Measurements from ENCODE around the gene ABCF1. TPM values are rescaled to one million over a fixed set of nuclear protein-coding genes. Genes with fewer than 3 reads are reported as not detected.

The ABCF1 gene
- total RNA-seq, 2 experiments from 2014 or later: 86.9 to 88.0 TPM

DNA sequence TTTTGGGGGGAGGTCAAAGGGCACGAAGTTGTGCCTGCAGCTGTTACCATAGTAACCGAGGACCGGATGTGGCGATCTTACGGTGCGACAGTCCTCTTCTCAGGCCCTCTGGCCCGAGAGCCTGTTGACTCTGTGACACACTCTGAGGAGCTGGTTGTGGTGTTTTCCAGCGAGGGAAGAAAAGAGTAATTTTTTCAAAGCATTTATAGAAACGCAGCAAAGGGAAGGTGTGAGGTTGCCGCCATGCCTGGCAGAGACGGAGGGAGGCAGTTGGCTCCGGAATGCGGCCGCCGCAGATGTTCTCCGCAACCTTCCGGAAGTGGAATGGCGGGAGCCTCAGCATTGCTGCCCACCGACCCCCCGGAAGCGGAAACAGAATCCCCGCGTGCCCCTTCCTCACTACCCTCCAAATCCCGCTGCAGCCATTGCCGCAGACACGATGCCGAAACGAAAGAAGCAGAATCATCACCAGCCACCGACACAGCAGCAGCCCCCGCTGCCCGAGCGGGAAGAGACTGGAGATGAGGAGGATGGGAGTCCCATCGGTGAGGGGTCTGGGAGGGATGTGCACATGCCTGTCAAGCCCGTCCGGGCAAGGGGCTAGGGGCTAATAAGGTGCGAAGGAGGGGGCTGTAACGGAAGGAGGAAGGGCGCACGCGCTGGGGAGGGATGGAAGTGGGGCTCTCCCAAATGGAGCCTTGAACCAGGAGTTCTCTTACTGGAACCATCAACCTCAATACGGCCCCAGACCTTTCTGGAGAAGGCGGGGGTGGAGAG lies 14.1 kb upstream of the ABCF1 start, which contains the start of gene PRR3:
Gene PRR3, plus strand, starts transcription at position 390 of the 777 bp plus-strand sequence. Its CDS starts 50 bp downstream, at position 440.
- CTCF ChIA-PET: interaction anchor here (0.7 to 10.9 kb wide), 9 partner anchors 12 to 122 kb away, joined by 3 to 96 read pairs (median 4); no protein-coding TSS in a partner anchor
- no peaks in the 10 kb centered on the region for H3K27me3 Mint-ChIP-seq
- peaks cover 54% of the 10 kb centered on the region for H3K36me3 Mint-ChIP-seq (ENCODE audit: low read depth)
- peaks cover 36% of the 10 kb centered on the region for H3K4me1 Mint-ChIP-seq (ENCODE audit: low read depth)
- peak; percentile 71 for ATAC-seq
- TF ChIP-seq, protein P1, sequence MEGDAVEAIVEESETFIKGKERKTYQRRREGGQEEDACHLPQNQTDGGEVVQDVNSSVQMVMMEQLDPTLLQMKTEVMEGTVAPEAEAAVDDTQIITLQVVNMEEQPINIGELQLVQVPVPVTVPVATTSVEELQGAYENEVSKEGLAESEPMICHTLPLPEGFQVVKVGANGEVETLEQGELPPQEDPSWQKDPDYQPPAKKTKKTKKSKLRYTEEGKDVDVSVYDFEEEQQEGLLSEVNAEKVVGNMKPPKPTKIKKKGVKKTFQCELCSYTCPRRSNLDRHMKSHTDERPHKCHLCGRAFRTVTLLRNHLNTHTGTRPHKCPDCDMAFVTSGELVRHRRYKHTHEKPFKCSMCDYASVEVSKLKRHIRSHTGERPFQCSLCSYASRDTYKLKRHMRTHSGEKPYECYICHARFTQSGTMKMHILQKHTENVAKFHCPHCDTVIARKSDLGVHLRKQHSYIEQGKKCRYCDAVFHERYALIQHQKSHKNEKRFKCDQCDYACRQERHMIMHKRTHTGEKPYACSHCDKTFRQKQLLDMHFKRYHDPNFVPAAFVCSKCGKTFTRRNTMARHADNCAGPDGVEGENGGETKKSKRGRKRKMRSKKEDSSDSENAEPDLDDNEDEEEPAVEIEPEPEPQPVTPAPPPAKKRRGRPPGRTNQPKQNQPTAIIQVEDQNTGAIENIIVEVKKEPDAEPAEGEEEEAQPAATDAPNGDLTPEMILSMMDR (IDR thresholded peaks at IDR 0.05): no peak
- POLR2A ChIA-PET: interaction anchor here (0.6 to 5.4 kb wide), 24 partner anchors 9 to 713 kb away, joined by 3 to 55 read pairs (median 4); partner anchors contain the start of genes ABCF1, MRPS18B and TUBB
- intact Hi-C loops (cut with micrococcal nuclease): no loop called here
- peak; percentile 95 for DNase-seq
- peak within 1 kb of the TSS; percentile 91 for H3K4me3 Mint-ChIP-seq
- H3K9me3 Mint-ChIP-seq: no peaks in the 10 kb centered on the region
- H3K27ac Mint-ChIP-seq: peak within 1 kb of the TSS; percentile 99

DNA sequence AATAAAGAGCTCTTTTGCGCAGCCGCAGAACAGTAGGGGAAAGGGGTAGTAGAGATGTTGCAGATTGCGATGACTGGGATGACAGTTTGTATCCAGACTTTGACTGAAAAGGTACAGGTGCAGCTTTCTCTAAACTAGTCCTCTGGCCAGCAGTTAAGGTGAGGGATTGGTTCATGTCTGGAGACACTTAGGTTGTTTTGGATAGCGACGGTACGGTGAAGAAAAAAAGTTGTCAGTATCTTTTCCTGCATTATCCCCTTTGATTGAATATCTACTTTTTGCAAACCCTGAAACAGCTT lies 13.6 kb upstream of the ABCF1 start:
- Mint-ChIP-seq H3K36me3 (ENCODE audit: low read depth) (peaks cover 54% of the 10 kb centered on the region), H3K27me3 (no peaks in the 10 kb centered on the region), H3K4me1 (ENCODE audit: low read depth) (peaks cover 36% of the 10 kb centered on the region), H3K9me3 (no peaks in the 10 kb centered on the region), H3K27ac (peak overlapping the region; percentile 99), H3K4me3 (peak overlapping the region; percentile 91)
- POLR2A ChIA-PET: interaction anchor here (0.6 to 5.4 kb wide), 18 partner anchors 8 to 712 kb away, joined by 3 to 55 read pairs (median 5); partner anchors contain the start of genes ABCF1, MRPS18B and TUBB
- TF ChIP-seq, protein P1 (IDR thresholded peaks at IDR 0.05): no peak
- CTCF ChIA-PET: interaction anchor here (0.7 to 10.9 kb wide), 7 partner anchors 9 to 104 kb away, joined by 3 to 96 read pairs (median 4); no protein-coding TSS in a partner anchor
- DNase-seq: no peak
- peak; percentile 5 for ATAC-seq
- intact Hi-C loops (cut with micrococcal nuclease): no loop called here

DNA sequence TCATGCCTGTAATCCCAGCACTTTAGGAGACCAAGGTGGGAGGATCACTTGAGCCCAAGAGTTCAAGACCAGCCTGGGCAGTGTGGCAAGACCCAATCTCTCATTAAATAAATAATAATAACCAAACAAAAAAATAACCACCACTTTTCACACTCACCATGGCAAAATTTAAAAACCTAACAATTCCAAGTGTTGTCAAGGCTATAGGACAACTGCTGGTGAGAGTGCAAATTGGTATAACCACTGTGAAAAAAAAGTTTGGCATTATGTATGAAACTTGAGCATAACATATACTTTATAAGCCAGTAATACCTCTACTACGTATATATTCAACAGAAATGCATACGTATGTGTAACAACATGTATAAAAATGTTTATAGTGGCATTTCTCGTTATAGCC lies 10.3 kb upstream of the ABCF1 start:
- TF ChIP-seq, protein P1 (IDR thresholded peaks at IDR 0.05): no peak
- intact Hi-C loops (cut with micrococcal nuclease): no loop called here
- Mint-ChIP-seq H3K27me3 (no peaks in the 10 kb centered on the region), H3K9me3 (no peaks in the 10 kb centered on the region), H3K4me1 (ENCODE audit: low read depth) (peaks cover 30% of the 10 kb centered on the region), H3K27ac (no peak overlapping the region), H3K36me3 (ENCODE audit: low read depth) (peaks cover 45% of the 10 kb centered on the region), H3K4me3 (no peak overlapping the region)
- no peak for DNase-seq
- POLR2A ChIA-PET: interaction anchor here (0.6 to 1.2 kb wide), 2 partner anchors 10 to 96 kb away, joined by 3 to 4 read pairs; no protein-coding TSS in a partner anchor
- CTCF ChIA-PET: interaction anchor here (1.3 to 7.2 kb wide), 2 partner anchors 18 to 107 kb away, joined by 3 to 49 read pairs; no protein-coding TSS in a partner anchor
- no peak for ATAC-seq

DNA sequence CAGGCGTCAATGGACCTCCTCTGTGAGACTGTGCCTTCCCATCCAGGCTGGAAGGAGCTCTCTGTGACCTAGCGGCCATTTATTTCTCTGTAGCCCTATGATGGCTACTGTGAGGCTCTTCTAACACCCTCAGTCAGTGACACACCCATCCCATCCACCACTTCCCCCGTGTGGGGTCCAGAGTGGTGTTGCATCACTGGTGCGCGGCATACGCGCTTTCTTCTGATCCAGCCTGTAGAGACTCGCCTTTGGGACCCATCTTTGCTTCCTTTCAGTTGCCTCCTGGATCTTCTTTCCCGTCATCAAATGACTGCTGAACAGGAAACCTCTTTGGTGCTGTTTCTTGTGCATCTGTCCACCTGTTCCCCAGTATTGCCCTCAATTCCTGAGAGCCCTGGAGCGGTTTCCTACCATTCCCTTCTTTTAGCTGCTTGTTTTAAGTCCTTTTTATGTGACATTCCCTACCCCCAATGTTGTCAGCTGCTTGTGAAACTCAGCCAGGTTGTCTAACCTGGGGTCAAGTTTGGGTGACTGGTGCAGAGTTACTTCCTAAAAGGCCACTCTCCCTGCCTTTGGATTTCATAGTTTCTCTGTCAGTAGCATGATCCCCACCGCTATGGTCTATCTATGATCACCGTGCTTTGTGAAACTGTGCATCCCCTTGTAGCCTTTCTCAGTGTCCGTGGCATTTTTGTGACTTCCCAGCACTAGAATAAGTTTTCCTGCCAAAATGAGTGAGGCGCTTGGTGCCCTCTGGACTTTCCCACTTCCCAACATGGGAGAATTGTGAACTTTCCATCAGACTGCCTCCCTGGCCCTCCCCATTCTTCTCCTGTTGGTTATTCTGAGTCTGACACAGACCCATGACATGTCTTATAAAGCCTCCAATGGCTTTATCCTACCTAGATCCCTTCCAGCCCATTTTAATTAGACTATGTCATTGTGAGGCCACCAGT lies 8.5 kb upstream of the ABCF1 start:
- POLR2A ChIA-PET: interaction anchor here (0.7 to 1.8 kb wide), 6 partner anchors 8 to 267 kb away, joined by 3 to 6 read pairs (median 4); partner anchors contain the start of gene ABCF1
- TF ChIP-seq, protein P1 (IDR thresholded peaks at IDR 0.05): no peak
- intact Hi-C loops (cut with micrococcal nuclease): no loop called here
- ATAC-seq (no peak), DNase-seq (no peak)
- H3K4me1 Mint-ChIP-seq (ENCODE audit: low read depth): peaks cover 34% of the 10 kb centered on the region
- H3K36me3 Mint-ChIP-seq (ENCODE audit: low read depth): peaks cover 40% of the 10 kb centered on the region
- CTCF ChIA-PET: interaction anchor here (0.6 to 7.2 kb wide), 3 partner anchors 20 to 31 kb away, joined by 3 to 49 read pairs (median 4); no protein-coding TSS in a partner anchor
- H3K27ac Mint-ChIP-seq: peak overlapping the region; percentile 26
- H3K9me3 Mint-ChIP-seq: no peaks in the 10 kb centered on the region
- no peak overlapping the region for H3K4me3 Mint-ChIP-seq
- no peaks in the 10 kb centered on the region for H3K27me3 Mint-ChIP-seq

All from activated CD8-positive, alpha-beta T cell treated with anti-CD3 and anti-CD28 coated beads for 36 hours (primary cell).